ENCODE results near the gene LONRF2.

DNA sequence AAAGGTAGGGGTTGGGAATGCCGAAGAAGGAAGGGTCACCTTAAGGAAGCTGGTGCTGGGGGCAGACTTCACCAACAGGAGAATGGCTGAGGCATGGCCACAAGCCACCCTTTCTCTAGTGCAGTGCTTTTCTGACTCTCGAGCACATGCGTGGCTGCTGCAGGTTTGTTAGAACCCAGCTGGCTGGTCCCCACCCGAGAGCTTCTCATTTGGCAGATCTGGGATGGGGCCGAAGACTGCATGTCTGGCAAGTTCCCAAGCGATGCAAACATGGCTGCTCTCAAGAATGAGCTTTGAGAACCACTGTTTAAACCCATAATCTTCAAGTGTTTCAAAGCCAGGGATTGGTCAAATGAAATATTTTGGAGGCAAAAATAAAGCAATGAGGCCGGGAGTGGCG is 63.2 kb downstream of the LONRF2 start:
- TF ChIP-seq EP300 (IDR thresholded peaks at IDR 0.05) (no peak), POLR2A (IDR thresholded peaks at IDR 0.05) (no peak), POLR2AphosphoS5 (IDR thresholded peaks at IDR 0.05) (no peak)
- TF ChIP-seq, protein P1, sequence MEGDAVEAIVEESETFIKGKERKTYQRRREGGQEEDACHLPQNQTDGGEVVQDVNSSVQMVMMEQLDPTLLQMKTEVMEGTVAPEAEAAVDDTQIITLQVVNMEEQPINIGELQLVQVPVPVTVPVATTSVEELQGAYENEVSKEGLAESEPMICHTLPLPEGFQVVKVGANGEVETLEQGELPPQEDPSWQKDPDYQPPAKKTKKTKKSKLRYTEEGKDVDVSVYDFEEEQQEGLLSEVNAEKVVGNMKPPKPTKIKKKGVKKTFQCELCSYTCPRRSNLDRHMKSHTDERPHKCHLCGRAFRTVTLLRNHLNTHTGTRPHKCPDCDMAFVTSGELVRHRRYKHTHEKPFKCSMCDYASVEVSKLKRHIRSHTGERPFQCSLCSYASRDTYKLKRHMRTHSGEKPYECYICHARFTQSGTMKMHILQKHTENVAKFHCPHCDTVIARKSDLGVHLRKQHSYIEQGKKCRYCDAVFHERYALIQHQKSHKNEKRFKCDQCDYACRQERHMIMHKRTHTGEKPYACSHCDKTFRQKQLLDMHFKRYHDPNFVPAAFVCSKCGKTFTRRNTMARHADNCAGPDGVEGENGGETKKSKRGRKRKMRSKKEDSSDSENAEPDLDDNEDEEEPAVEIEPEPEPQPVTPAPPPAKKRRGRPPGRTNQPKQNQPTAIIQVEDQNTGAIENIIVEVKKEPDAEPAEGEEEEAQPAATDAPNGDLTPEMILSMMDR (IDR thresholded peaks at IDR 0.05): no peak

Data from upper lobe of left lung (tissue), 4 donors.